Suppressor macrophage (primary cell): Measurements from ENCODE around the gene MRPS23.
"Not testable (repeated sequence)": the region's sequence is repeated elsewhere in the genome, so short reads cannot be mapped to it uniquely, and the experiment has no call there.

ENCODE experiments used
- DNase-seq, 4 experiments: peaks; one replicate each; pipeline ENCODE4 v3.0.0-alpha.2; 2020 to 2022

Gene MRPS23

GRCh38 chr17:57862694-57863667 is 13.1 kb upstream of the MRPS23 start:
- no peak for DNase-seq

GRCh38 chr17:57861790-57862693 is 12.2 kb upstream of the MRPS23 start:
- DNase-seq, result peak; percentile 53 to 83 (median 74)

DNA sequence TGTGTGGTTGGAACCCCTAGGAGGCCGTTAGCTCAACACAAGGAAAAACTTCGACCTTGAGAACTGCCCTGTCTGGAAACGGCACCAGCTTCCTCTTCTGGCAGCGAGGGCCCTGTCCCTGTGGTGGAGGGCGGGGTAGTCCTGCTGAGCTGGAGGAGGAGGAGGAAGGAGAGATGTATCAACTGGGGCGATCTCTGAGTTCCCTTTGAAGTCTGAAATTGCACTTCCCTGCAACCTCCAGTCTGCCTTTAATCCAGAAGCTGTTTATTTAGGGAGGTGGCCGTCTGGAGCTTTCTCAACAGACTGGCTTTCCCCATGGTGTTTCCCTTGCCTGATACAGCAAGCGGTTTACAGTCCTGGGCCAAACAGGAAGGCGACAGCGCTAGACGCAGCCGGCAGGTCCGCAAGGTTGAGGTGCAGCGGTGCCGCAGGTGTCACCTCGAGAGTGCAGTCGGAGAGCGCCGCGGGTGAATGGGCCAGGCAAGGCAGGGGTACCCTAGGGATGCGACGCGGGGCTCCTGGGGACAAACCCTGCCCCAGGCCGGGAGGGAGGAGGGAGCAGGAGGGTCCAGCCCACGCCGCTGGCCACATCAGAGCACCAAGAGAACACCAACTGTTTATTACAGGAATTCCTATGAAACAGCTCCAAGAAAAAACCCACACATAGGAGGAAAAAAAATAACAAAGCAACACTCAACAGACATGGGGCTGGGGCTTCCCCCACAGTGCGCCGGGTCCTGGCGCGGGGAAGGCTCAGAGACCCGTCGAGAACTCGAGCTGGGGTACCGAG is 11.4 kb upstream of the MRPS23 start:
- peak; percentile 86 to 94 (median 93) for DNase-seq

DNA sequence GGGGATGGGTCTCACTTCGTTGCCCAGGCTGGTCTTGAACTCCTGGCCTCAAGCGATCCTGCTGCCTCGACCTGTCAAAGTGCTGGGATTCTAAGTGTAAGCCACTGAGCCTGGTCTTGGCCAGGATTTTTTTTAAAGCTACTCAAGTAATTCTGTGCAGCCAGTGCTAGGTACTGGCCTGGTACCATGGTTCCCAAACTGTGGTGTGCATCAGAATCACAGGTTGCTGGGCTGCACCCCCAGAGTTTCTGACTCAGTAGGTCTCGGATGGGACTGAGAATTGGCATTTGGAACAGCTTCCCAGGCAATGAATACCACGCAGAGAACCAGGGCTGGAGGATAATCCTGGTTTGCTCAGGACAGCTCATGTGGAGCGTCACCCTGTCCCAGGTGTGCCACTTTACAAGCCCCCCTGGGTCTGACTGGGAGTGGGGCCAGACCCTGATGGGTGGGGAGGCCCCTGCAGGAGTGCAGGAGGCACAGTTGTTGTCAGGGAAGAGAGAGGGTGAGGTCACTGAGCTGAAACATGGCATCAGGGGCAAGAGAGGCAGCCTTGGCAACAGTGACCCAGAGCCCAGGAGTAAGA is 10.7 kb upstream of the MRPS23 start:
- DNase-seq, result no peak

DNA sequence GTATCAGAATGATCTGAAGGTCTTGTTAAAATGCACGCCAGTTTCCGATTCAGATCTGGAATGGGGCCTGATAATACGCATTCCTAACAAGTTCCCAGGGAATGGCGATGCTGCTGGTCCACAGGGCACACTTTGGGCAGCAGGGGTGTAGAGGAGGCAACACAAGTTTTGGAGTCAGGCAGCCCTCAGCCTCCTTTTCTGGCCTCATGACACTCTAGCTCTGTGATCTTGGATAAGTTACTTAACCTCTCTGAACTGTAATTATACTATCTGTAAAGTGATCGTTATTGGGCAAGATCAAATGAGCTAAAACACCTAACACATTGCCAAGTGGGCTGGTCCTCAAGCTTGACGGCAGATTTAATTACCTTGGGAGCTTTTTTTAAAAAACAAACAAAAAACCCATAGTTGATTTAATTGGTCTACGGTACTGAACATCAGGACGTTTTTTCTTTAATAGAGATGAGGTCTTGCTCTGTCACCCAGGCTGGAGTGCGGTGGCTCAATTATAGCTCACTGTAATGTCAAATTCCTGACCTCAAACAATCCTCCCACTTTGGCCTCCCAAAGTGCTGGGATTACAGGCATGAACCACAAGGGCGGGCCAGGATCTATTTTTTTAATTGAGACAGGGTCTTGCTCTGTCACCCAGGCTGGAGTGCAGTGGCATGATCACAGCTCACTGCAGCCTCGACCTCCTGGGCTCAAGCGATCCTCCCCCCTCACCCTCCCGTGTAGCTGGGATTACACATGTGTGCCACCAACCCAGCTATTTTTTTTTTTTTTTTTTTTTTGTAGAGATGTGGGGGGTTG is 10.0 kb upstream of the MRPS23 start:
- no peak for DNase-seq

GRCh38 chr17:57858838-57859237 is 9.0 kb upstream of the MRPS23 start:
- no peak for DNase-seq

GRCh38 chr17:57856792-57857620 is 7.2 kb upstream of the MRPS23 start:
- no peak for DNase-seq

DNA sequence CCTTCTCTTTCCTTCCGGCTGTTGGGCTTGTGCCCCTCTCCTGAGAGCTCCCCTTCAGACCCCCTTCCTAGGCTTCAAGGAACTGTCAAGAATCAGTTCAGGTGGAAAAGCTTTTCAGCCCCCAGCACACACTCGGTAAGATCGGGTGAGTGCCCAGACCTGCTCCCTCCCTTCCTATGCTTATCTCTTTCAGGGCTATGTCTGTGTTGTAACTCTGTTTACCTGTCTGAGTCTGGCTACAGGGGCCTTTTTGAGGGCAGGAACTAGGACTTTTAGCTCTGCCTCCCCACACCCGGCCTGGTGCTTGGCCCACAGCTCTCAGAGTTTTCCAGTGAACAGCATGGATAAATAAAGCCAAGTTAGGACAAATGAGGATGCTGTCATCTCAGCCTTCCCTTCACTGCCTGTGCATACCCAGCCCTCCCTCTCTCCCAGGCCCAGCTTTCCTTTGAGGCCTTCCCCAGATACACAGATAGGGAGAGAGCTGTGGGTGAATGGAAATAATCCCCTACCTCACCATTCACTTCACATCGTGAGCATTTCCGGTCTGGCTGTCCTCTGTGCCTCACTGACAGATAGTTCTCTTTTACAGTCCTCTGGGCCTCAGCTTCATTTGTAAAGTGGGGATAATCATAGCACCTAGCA is 5.7 kb upstream of the MRPS23 start:
- no peak for DNase-seq

GRCh38 chr17:57853695-57854094 is 3.9 kb upstream of the MRPS23 start:
- DNase-seq, result no peak

DNA sequence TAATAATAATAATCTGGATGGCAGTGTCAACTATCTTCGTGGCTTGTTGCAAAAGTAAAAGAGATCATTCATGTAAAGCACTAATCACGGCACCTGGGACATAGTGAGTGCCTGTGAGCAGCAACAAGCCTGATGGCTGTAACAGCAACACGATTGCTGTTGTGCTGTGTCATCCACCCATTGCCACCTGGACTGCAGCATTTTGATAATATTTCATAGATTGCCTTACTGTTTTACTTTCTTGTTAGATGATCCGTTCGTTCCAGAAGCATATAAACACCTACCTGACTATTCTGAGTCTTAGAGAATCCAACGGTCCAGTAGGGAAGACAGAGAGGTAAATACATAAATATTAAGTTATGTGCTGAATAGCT is 3.1 kb upstream of the MRPS23 start:
- no peak for DNase-seq

DNA sequence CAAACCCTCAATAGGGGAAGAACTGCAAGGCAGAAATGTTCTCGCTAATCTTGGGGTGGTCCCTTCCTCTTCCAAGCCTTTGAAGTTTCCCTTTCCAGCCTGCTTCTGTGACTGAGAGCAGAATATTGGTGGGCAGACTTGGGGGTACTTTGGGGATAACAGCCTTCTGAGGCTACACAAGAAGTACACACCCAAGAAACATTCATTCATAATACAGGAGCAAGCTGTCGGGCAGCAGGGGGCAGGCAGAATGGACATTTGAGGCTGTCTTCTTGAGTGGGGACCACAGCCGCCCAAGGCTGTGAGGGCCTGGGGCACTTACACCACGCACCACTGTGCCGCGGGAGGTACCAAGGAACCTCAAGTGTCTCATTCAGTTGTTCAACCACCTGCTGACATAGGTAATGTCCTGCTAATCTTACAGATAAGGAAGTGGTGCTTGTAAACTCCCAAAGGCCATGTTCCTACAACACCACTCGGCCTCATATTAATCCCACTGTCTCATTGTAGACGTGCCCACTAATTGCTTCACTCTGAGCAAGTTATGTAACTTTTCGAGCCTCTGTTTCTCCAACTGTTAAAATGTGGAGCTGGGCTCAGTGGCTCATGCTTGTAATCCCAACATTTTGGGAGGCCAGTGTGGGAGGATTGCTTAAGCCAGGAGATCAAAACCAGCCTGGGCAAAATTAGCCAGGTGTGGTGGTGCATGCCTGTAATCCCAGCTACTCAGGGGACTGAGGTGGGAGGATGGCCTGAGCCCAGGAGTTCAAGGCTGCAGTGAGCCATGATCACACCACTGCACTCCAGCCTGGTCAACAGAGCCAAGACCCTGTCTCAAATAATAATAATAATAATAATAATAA is 2.5 kb upstream of the MRPS23 start:
- DNase-seq, result no peak

GRCh38 chr17:57849163-57849873 is 526 bp downstream of the MRPS23 start:
- DNase-seq, result no peak

- DNase-seq, result not testable (repeated sequence)
These were observed 3.5 kb downstream of the MRPS23 start for GRCh38 chr17:57846056-57846945.

DNA sequence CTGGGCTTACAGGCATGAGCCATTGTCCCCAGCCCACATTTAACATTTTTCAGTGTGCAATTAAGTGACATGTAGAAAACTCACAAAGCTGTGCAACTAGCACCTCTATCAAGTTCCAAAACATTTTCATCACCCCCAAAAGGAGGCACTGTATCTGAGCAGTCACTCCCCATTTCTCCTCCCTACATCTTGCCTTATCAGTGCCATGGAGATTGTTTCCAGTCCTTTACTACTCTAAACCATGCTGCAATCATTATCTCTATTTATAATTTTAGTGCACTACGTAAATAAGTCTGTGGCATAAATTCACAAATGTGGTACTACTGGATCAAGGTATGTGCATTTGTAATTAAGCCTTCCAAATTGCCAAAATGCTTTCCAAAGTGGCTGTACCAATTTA is 7.6 kb downstream of the MRPS23 start:
- no peak for DNase-seq

- no peak for DNase-seq
These were observed 10.3 kb downstream of the MRPS23 start for GRCh38 chr17:57839571-57839923.

GRCh38 chr17:57838857-57839570 is 10.8 kb downstream of the MRPS23 start:
- no peak for DNase-seq
